Measurements from ENCODE around the gene TENM4.
"Not testable (repeated sequence)": the region's sequence is repeated elsewhere in the genome, so short reads cannot be mapped to it uniquely, and the experiment has no call there.

Gene TENM4

GRCh38 chr11:79209540-79210266 lies 231.1 kb downstream of the TENM4 start:
- DNase-seq (ENCODE audit: low read depth in 2 of 2): no peak

- DNase-seq (ENCODE audit: low read depth in 2 of 2): no peak
Measured at GRCh38 chr11:79208126-79208525, 232.7 kb downstream of the TENM4 start.

GRCh38 chr11:79206951-79207350 lies 233.9 kb downstream of the TENM4 start:
- no peak for DNase-seq (ENCODE audit: low read depth in 2 of 2)

- DNase-seq (ENCODE audit: low read depth in 2 of 2): no peak
Measured at GRCh38 chr11:79205786-79206185, 235.0 kb downstream of the TENM4 start.

- no peak for DNase-seq (ENCODE audit: low read depth in 2 of 2)
Measured at GRCh38 chr11:79201677-79202347, 239.0 kb downstream of the TENM4 start.

- DNase-seq (ENCODE audit: low read depth in 2 of 2): no peak
Measured at GRCh38 chr11:79200398-79201070, 240.3 kb downstream of the TENM4 start.

- DNase-seq (ENCODE audit: low read depth in 2 of 2): no peak
Measured at GRCh38 chr11:79199729-79200354, 241.0 kb downstream of the TENM4 start.

- DNase-seq (ENCODE audit: low read depth in 2 of 2): no peak
Measured at GRCh38 chr11:79198898-79199250, 242.0 kb downstream of the TENM4 start.

GRCh38 chr11:79198203-79198897 lies 242.5 kb downstream of the TENM4 start:
- DNase-seq (ENCODE audit: low read depth in 2 of 2): no peak

GRCh38 chr11:79196950-79197349 lies 243.9 kb downstream of the TENM4 start:
- no peak for DNase-seq (ENCODE audit: low read depth in 2 of 2)

GRCh38 chr11:79195209-79195608 lies 245.6 kb downstream of the TENM4 start:
- no peak for DNase-seq (ENCODE audit: low read depth in 2 of 2)

- no peak for DNase-seq (ENCODE audit: low read depth in 2 of 2)
Measured at GRCh38 chr11:79193663-79194310, 247.0 kb downstream of the TENM4 start.

- DNase-seq (ENCODE audit: low read depth in 2 of 2): no peak
Measured at GRCh38 chr11:79192836-79193235, 248.0 kb downstream of the TENM4 start.

- not testable (repeated sequence) for DNase-seq (ENCODE audit: low read depth in 2 of 2)
Measured at GRCh38 chr11:79191716-79192115, 249.1 kb downstream of the TENM4 start.

- DNase-seq (ENCODE audit: low read depth in 2 of 2): not testable (repeated sequence)
Measured at GRCh38 chr11:79190553-79190952, 250.3 kb downstream of the TENM4 start.

- DNase-seq (ENCODE audit: low read depth in 2 of 2): no peak
Measured at GRCh38 chr11:79189601-79190000, 251.2 kb downstream of the TENM4 start.

GRCh38 chr11:79189055-79189454 lies 251.8 kb downstream of the TENM4 start:
- DNase-seq (ENCODE audit: low read depth in 2 of 2): no peak

GRCh38 chr11:79186669-79187068 lies 254.2 kb downstream of the TENM4 start:
- no peak for DNase-seq (ENCODE audit: low read depth in 2 of 2)

GRCh38 chr11:79185351-79185750 lies 255.5 kb downstream of the TENM4 start:
- no peak for DNase-seq (ENCODE audit: low read depth in 2 of 2)

GRCh38 chr11:79184285-79184684 lies 256.5 kb downstream of the TENM4 start:
- DNase-seq (ENCODE audit: low read depth in 2 of 2): no peak

- no peak for DNase-seq (ENCODE audit: low read depth in 2 of 2)
Measured at GRCh38 chr11:79182794-79183193, 258.0 kb downstream of the TENM4 start.

All from activated CD8-positive, alpha-beta memory T cell treated with anti-CD3 and anti-CD28 coated beads for 4 hours (primary cell).